Stimulated activated CD8-positive, alpha-beta memory T cell treated with anti-CD3 and anti-CD28 coated beads, Interleukin-4, amount 100 ng/mL, for 48 hours (primary cell): ENCODE data around the gene LRRC63.

Experiments used
- DNase-seq: peaks from one replicate; pipeline ENCODE4 v3.0.0-alpha.2; 2020

Gene LRRC63

DNA sequence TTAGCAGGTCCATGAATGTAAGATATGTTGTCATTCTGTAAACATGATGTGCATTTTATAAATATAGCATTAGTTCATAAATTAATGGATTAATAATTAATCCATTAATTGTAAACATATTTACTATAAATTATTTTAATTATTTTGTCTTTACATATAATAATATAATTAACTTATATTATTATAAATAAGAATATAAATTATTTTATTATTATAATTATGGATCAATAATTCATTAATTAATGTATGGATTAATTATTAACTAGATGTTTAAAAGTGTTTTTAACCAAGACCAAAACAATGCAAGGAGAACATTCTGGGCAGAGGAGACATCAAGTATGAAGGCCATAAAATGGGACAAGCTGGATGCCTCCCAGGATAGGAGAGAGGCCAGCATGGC lies 103.3 kb downstream of the LRRC63 start:
- DNase-seq = no peak

DNA sequence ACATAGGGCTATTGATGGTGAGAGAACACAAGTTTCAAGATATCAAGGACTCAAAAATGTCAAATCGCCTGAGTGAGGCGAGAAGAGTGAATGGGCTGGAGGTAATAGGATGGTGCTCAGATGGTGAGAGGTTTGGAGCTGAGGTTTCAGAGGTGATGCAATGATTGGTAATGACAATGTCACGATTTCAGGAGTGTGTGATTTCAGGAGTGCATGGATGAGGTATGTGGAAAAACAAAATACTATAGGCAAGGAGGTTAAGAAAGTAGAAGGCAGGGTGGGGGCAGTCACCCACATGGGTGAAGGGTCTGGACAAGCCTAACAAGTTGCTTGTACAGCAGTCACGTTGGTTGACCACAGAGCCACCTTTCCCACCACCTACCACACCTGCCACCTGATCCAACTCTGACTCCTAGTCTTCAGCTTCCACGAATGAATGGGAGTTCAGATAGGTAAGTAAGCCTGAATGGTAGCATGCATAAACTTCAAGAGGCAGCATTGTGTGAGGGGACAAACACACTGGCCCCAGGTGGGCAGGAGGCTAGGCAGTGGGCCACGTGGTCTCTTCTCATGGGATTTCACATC lies 103.9 kb downstream of the LRRC63 start:
- DNase-seq = no peak

GRCh38 chr13:46317120-46317519 lies 105.4 kb downstream of the LRRC63 start:
- DNase-seq = no peak

GRCh38 chr13:46318986-46319385 lies 107.3 kb downstream of the LRRC63 start:
- no peak for DNase-seq

- no peak for DNase-seq
Measured at GRCh38 chr13:46320406-46320805, 108.7 kb downstream of the LRRC63 start.

- DNase-seq = no peak
Measured at GRCh38 chr13:46320821-46321220, 109.1 kb downstream of the LRRC63 start.

DNA sequence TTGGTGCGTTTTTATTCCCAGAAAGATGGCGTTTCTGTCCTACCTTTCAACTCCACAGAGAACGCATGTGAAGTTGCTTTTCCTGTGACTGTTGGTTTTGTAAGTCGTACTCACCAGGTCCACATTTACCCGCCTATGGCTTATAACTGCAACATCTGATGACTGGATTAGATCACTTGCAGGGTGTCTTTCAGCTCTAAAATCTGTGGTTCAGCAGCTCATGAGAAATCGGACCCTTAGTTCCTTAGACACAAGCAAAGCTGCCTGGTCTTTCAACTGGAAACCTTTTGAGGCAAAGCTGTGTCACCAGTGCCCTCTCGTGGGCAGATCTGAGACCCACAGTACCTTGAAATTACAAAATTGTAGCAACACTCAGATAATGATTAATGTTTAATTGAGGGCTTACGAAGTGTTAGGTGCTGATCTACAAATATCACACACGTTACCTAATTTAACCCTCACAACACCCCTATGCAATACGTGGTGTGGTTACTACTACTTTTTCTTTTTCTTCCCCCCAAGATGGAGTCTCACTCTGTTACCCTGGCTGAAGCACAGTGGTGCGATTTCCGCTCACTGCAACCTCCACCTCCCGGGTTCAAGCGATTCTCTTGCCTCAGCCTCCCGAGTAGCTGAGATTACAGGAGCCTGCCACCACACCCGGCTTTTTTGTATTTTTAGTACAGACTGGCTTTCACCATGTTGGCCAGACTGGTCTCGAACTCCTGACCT lies 109.9 kb downstream of the LRRC63 start:
- DNase-seq = peak; percentile 77

DNA sequence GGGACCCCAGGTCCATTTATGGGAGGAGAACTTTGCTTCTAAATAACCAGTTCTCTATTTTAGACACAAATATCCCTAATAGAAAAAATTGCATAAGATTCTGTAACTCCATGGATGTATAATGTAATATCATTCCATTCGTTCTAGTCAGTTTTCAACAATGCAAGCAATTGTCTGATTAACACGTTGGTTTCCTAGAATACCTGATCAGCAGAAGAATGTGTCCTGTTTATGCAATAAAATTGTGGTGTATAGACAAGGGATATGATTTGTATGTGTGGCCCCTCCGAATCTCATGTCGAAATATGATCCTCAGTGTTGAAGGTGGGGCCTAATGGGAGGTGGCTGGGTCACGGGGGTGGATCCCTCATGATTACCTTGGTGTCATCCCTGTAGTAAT lies 113.2 kb downstream of the LRRC63 start:
- DNase-seq = no peak
